ENCODE measurements around the gene RALGDS.

DNA sequence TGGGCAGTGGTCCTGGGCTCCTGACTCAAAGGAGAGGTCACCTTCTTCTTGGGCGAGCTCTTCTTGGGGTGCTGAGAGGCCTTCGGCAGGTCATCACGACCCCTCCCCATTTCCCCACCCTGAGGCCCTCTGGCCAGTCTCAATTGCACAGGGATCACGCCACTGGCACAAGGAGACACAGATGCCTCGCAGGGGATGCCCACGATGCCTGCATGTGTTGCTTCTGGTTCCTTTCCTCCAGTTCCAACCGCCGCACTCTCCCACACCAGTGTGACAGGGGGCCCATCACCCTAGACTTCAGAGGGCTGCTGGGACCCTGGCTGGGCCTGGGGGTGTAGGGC lies 57.9 kb downstream of the RALGDS start:
- TF ChIP-seq EZH2 (IDR thresholded peaks at IDR 0.05; ENCODE audit: borderline replicate concordance, insufficient read depth, low read depth, low read length, poor library complexity, severe bottlenecking) (no peak), CTCF (IDR thresholded peaks at IDR 0.05) (no peak)
